AG04449 (cell line): ENCODE results near the gene CEACAM16.
"Not testable (repeated sequence)": the region's sequence is repeated elsewhere in the genome, so short reads cannot be mapped to it uniquely, and the experiment has no call there.

Source experiments
- CTCF ChIA-PET: fragments of 350-600 bp; formaldehyde crosslinking; extraction: SDS; loops from one replicate; lab custom pipeline; 2021; ENCODE audit warnings: antibody characterized with exemption; lab: Yijun Ruan, JAX
- POLR2A ChIA-PET: fragments of 400-600, 350-600 bp; formaldehyde crosslinking; extraction: SDS; loops from one replicate; lab custom pipeline; 2020; ENCODE audit warnings: antibody characterized with exemption, inconsistent platforms; lab: Yijun Ruan, JAX
- DNase-seq: peaks from one replicate; pipeline ENCODE4 v3.0.0-alpha.2; 2010; ENCODE audit warnings: low read depth, low spot score
- H3K4me3 ChIP-seq: 2 replicates; pipeline ENCODE4 v1.5.1; 2011; ENCODE audit warnings: low read depth, mild to moderate bottlenecking, control low read depth, low read length
- TF ChIP-seq, protein P1 (sequence below): IDR thresholded peaks from one replicate; pipeline ENCODE4 v1.5.1; 2011; ENCODE audit warnings: mild to moderate bottlenecking, moderate library complexity, low read length, control low read depth, inconsistent platforms; ENCODE audit not compliant: insufficient read depth; ENCODE audit errors: missing control alignments

Gene CEACAM16

DNA sequence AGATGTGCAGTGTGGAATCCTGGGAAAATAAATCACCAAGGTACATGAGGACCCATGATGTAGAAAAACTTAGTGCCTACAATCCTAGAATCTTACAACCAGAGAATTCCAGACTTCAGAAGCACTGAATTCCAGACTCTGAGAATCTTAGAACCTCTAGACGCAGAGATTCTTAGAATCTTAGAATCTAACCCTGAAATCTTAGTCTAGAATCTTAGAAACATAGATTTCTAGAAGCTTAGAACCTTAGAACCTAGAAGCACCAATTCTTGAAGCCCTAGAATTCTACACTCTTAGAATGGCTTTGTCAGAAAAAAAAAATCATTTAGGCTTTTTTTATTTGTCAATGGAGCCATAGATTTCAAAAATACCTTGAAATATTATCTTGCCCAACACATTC, 6.0 kb downstream of the CEACAM16 start:
- TF ChIP-seq, protein P1, sequence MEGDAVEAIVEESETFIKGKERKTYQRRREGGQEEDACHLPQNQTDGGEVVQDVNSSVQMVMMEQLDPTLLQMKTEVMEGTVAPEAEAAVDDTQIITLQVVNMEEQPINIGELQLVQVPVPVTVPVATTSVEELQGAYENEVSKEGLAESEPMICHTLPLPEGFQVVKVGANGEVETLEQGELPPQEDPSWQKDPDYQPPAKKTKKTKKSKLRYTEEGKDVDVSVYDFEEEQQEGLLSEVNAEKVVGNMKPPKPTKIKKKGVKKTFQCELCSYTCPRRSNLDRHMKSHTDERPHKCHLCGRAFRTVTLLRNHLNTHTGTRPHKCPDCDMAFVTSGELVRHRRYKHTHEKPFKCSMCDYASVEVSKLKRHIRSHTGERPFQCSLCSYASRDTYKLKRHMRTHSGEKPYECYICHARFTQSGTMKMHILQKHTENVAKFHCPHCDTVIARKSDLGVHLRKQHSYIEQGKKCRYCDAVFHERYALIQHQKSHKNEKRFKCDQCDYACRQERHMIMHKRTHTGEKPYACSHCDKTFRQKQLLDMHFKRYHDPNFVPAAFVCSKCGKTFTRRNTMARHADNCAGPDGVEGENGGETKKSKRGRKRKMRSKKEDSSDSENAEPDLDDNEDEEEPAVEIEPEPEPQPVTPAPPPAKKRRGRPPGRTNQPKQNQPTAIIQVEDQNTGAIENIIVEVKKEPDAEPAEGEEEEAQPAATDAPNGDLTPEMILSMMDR = no peak
- CTCF ChIA-PET = interaction anchor here (0.9 to 3.2 kb wide), 5 partner anchors 9 to 79 kb away, joined by 3 to 16 read pairs (median 7); no protein-coding TSS in a partner anchor
- POLR2A ChIA-PET = no interaction called here
- no peak overlapping the region for H3K4me3 ChIP-seq
- DNase-seq = no peak

DNA sequence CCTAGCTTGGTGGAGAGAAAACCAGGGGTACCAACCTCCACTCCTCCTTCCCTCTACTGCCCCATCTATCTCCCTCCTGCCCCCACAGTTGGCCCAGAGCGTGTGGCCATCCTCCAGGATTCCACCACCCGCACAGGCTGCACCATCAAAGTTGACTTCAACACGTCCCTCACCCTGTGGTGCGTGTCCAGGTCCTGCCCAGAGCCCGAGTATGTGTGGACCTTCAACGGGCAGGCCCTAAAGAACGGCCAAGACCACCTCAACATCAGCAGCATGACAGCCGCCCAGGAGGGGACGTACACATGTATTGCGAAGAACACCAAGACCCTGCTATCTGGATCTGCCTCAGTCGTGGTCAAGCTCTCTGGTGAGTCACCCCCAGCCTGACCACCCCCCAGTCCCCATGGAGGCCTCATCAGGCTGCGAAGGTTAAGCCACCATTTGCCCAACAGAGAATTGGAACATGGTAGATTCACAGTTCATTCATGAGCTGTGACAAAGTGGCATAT, 6.6 kb downstream of the CEACAM16 start:
- CTCF ChIA-PET = interaction anchor here (0.9 to 3.2 kb wide), 6 partner anchors 9 to 79 kb away, joined by 3 to 16 read pairs (median 6); no protein-coding TSS in a partner anchor
- TF ChIP-seq, protein P1 = no peak
- no peak overlapping the region for H3K4me3 ChIP-seq
- DNase-seq = no peak
- POLR2A ChIA-PET = interaction anchor here (0.6 kb wide), 1 partner anchor 31 kb away, joined by 3 read pairs; no protein-coding TSS in a partner anchor

DNA sequence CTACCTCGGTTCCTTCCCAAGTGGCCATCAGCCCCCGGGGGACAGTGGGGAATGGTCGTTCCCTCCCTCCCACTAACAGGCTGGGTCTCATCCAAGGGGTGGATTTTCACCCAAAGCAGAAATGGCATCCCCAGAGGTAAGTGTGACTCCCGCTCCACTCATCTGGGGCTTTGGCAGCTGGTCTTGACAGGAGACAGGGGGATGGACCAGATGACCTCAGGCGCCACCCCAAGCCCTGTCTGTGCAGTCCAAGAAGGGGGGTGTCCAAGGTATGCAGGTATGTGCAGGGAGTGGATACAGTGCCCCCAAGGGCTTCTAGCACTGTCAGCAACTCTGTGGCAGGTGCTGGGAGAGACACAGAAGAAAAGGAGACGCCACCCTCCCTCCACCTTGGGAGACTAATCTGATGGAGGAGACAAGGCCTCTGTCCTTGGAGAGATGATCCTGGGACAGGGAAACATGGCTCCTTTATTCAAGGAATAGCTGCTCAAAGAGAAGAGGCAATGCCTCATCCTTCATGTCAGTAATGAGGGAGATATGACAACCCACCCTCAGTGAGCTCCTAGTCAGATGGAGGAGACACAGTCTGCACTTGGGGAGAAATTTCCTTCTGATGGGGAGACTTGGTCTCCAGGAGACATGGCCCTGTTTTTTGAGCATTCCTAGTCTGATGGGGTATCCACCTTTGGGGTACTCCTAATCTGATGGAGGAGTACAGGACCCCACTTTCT, 7.7 kb downstream of the CEACAM16 start:
- DNase-seq = no peak
- H3K4me3 ChIP-seq = no peak overlapping the region
- ChIA-PET POLR2A (no interaction called here), CTCF (interaction anchor here (1.0 to 3.2 kb wide), 4 partner anchors 9 to 77 kb away, joined by 6 to 16 read pairs (median 10); no protein-coding TSS in a partner anchor)
- TF ChIP-seq, protein P1 = no peak

DNA sequence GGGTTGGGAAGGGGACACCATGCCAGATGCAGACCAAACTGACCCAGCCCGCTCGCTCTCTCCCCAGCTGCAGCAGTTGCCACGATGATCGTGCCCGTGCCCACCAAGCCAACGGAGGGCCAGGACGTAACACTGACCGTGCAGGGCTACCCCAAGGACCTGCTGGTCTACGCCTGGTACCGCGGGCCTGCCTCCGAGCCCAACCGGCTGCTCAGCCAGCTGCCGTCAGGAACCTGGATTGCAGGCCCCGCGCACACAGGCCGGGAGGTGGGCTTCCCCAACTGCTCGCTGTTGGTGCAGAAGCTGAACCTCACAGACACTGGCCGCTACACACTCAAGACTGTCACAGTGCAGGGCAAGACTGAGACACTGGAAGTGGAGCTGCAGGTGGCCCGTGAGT, 8.8 kb downstream of the CEACAM16 start:
- TF ChIP-seq, protein P1 = no peak
- ChIA-PET POLR2A (no interaction called here), CTCF (interaction anchor here (2.2 to 3.2 kb wide), 2 partner anchors 15 to 18 kb away, joined by 15 read pairs; no protein-coding TSS in a partner anchor)

DNA sequence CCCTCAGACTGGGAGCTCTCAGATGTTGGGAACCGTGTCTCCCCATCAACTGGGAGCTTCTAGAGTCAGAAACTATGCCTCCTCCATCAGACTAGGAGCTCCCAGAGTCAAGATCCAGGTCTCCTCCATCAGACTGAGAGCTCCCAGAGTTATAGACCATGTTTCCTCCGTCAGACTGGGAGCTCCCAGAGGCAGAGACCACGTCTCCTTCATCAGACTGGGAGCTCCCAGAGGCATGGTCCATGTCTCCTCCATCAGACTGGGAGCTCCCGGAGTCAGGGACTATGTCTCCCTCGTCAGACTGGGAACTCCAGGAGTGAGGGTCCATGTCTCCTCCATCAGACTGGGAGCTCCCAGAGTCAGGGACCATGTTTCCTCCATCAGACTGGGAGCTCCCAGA, 10.0 kb downstream of the CEACAM16 start:
- POLR2A ChIA-PET = no interaction called here
- TF ChIP-seq, protein P1 = no peak
- DNase-seq = no peak
- CTCF ChIA-PET = interaction anchor here (0.9 to 2.2 kb wide), 6 partner anchors 9 to 75 kb away, joined by 3 to 15 read pairs (median 4); no protein-coding TSS in a partner anchor
- no peak overlapping the region for H3K4me3 ChIP-seq

More for the DNA sequence above, 8.8 kb downstream of the CEACAM16 start:
- no peak overlapping the region for H3K4me3 ChIP-seq
- DNase-seq = no peak

DNA sequence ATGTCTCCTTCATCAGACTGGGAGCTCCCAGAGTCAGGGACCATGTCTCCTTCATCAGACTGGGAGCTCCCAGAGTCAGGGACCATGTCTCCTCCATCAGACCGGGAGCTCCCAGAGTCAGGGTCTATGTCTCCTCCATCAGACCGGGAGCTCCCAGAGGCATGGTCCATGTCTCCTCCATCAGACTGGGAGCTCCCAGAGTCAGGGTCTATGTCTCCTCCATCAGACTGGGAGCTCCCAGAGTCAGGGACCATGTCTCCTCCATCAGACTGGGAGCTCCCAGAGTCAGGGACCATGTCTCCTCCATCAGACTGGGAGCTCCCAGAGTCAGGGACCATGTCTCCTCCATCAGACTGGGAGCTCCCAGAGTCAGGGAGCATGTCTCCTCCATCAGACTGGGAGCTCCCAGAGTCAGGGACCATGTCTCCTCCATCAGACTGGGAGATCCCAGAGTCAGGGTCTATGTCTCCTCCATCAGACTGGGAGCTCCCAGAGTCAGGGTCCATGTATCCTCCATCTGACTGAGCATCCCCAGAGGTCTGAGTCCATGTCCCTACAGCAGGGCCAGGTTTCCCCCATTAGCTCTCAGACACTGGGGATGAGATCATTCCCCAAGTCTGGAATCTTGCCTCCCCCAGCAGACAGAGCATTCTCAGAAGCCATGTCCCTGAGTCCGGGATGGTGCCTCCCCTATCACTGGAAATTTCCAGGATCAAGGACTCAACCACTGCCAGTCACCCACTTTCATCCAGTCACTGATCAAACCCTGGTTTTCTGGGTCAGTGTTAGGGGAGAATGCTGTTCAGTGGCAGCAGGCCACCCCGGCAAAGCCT, 10.7 kb downstream of the CEACAM16 start:
- not testable (repeated sequence) for DNase-seq, H3K4me3 ChIP-seq
- ChIA-PET CTCF (interaction anchor here (0.9 to 3.9 kb wide), 7 partner anchors 8 to 74 kb away, joined by 3 to 38 read pairs (median 4); no protein-coding TSS in a partner anchor), POLR2A (interaction anchor here (0.6 kb wide), 1 partner anchor 8 kb away, joined by 5 read pairs; no protein-coding TSS in a partner anchor)
